Stimulated activated CD8-positive, alpha-beta memory T cell treated with anti-CD3 and anti-CD28 coated beads, Interleukin-15, amount 100 ng/mL, for 4 hours (primary cell): ENCODE data around the gene MGAT3.
A peak's percentile ranks its signal among the peaks of the same experiment; 100 is the strongest.

Experiments used
- DNase-seq, 2 donors: peaks; one replicate each; pipeline ENCODE4 v3.0.0-alpha.2; 2020; ENCODE audit warnings: low read depth in 2 of 2

Gene MGAT3

DNA sequence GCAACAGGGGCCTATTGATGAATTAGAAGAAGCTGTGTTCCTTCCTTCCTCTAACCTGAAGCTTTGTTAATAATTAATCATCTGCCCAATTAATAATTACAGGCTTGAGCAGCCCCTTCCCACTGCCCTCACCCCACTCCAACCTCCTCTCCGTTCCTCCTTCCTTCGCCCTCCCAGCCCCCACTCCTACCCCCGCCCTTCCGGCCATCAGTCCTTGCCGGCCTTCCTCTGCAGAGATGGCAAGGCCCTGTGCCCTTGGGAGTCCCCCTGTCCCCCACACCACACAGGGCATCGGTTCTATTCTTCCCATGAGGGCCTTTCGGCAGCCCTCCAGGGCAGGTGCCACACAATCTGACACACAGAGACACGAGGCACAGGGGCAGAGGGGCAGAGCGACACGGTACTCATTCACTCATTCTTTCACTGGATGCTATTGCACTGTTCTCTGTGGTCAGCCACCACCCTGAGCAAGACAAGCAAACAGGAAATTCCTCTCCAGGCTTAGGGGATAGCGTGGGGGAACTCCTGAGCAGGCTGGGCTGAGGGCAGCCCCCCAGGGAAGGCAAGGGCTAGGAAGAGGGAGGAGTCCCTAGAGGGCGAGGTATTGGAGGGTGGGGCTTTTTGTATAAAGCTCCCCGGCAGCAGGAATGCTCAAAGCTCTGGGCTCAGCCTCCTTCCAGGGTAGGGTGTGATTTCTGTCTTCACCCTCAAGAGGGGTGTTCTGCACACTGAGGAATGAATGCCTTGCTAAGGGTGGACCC is 14.7 kb downstream of the MGAT3 start:
- DNase-seq, result no peak

DNA sequence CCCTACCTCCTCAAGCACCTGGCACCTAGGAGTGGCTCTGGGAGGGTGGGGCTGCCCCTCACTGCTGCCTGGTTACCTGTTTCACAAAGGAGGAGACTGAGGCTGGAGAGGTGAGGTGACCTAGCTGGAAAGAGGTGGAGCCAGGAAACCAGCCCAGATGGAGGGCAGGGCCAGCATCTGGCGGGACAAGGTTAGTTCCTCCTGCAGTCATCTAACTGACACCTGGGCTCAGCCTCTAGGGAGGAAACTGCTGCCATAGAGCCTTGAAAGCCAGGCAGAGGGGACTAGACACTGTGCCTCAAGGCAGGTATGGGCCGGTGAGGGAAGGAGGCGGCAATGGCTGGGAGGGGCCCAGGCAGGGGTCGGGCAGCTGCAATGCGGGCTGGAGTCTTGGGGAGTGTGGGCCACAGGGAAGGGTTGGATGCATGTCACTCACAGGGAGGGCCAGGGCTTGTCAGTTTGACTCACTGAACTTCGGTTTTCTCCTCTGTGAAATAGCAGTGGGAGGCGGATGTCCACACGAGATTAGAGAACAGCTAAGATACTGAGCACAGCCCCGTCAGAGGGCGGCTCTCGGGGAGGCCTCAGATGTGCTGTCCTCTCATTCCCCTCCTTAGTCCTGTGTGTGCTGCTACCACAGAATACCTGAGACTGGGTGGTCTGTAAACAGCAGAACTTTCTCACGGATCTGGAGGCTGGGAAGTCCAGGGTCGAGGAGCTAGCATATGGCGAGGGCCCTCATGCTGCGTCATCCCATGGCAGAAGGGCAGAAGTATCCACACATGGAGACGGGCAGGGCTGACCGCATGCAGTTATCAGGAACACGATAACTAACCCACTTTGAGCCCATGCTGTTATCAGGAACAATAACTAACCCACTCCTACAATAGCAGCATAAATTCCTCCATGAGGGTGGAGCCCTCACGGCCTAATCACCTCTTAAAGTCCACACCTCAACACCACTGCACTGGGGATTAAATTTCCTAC is 16.1 kb downstream of the MGAT3 start:
- DNase-seq, result no peak

DNA sequence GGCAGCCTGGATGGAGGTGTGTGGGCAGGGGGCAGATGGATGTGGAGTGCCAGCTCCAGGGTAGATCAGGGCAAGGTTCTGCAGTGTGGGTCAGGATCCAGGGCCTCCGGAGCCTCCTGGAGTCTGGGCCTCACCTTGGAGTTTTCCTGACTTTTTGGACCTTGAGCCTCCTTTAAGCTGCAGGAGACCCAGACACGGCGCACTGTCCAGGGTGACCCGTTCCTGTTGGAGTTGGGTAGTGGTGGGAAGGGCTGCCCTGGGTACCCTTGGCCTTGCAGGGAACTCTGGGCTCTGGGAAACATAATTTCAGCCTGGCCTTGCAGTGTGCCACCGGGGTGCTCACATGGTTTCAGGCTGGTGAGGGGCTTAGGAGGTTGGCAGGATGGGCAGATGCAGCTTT is 17.0 kb downstream of the MGAT3 start:
- DNase-seq, result no peak

DNA sequence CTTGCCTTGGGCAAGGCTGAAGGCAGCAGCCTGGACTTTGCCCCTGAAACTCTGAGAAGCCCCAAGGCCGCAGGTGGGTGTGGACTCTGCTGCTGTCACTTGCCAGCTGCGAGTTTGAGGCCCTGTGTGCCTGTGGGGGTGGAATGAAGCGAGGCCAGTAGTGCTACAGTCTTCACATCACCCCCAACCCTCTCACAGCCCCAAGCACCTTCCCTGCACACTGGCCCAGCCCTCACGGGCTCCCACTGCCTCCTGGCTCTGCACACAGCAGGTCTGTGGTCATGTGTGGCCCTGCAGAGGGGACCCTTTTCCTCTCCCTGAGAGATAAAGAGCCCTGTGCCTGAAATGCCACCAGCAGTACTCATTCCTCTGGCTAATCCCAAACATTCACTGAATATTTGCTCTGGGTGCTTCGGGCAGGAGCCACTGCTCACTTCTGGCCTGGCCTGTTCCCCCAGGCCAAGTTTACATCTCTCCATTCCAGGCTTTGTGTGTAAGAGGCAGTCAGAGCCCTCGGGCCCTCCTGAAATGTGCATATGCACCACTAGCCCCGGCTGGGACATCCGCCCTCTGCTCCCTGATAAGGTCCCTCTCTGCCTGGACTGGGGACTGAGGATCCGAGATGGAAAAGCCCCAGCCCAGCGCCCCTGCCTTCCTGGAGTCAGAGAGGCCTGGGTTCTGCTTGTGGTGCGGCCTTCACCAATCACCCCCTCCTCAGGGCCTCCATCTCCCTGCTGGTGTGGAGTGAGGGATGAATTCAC is 17.7 kb downstream of the MGAT3 start:
- no peak for DNase-seq

DNA sequence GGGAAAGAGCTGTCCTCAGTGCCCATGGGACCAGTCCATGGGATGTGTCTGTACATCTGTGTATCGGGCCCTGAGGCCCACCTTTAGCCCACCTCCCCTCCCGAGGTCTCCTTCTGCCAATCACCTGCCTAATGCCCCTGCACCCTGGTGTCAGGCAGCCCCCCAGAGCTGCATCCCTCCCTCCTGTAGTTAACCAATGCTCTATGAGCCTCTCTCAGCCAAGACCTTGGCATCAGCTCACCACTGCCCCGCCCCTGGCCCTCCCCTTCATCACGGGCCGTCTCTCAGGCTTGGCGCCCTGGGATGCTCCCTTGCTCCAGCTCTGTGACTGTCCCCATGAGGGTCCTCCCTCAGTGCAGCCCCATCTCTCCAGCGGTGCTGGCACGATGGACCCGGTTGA is 18.5 kb downstream of the MGAT3 start:
- DNase-seq, result no peak

DNA sequence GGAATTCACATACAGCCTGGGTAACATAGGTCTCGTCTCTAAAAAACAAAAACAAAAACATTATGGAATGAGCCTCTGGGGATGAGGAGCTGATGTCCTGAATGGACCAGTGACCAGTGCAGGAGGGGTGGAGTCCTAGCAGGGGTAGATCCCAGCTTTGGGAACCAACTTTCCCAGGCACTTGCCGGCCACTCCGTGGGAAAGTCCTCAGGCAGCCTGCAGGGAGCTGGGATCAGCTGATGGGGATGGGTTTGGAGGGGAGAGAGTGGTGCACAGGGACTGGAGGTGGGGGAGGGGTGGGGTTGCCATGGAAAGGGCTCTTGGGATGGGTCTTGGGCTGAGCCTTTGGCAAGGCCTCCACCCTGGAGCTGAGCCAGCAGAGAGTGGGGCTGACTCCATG is 19.1 kb downstream of the MGAT3 start:
- DNase-seq, result no peak

DNA sequence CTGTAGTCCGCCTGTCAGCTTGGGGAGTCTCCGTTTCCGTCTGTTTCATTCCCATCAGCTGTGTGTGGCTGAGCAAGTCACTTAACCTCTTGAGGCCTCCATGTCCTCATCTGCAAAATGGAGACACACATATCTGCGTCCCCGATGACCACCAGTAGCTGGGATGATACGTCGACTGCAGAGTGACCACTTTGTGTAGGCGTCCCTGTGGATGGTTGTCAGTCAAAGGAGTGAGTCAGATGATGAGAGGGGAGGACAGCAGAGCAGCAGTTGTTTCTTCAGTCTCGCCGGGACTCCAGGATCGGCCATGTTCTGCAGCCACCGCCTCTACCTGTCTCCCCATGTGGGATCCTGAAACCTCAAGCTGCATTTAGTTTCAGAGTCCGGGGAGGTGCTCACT is 19.9 kb downstream of the MGAT3 start:
- no peak for DNase-seq

DNA sequence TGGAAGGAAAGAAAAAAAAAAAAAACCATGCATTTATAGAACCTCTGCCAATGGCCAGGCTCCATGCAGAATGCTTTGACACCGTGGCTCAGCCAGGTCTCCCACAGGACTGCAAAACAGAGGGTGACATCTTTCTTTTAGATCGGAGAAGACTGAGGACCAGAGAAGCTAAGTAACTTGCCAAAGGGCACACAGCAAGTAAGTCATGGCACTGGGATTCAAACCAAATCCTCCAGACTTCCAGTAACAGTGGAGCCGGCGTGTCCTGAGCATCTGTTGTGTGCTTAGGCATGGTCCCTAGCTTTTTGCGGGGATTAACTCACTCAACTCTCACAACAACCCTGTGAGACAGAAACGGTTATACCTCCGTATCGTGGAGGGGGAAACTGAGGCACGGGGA is 20.7 kb downstream of the MGAT3 start:
- DNase-seq, result no peak

DNA sequence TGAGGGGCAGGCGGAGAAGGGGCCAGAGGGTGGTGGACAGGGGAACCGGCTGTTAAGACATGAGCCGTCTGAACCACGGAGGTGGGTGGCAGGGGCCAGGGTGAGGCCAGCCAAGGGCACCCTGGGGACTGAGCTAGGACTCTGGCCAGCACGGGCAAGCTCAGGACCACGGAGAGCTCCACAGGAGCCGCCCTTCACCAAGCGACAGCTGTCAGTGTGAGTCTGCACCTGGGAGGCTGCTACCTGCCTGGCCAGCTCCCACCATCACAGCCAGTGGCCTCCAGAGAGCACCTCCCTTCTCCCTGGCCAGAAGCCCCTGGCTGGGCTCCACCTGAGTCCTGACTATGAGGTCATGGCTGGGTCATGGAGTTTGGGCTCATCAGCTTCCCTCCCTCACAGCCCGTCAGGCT is 21.6 kb downstream of the MGAT3 start:
- DNase-seq, result no peak

DNA sequence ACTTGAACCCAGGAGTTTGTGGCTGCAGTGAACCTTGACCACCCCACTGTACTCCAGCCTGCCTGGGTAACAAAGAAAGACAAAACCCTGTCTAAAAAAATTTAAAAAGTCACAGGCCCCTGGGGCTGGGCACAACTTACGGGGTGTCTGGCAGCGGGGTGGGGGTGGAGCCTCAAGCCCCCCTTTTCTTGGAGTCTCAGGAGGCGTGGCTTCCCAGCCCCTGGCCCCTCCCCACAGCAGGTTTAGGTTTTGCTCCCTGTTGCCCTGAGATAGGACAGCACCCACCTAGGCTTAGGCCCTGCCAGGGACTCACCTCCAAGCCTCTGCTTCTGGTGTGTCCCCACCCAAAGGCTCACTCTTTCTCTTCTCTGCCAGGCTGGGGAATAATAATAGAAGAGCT is 22.4 kb downstream of the MGAT3 start:
- DNase-seq, result no peak

DNA sequence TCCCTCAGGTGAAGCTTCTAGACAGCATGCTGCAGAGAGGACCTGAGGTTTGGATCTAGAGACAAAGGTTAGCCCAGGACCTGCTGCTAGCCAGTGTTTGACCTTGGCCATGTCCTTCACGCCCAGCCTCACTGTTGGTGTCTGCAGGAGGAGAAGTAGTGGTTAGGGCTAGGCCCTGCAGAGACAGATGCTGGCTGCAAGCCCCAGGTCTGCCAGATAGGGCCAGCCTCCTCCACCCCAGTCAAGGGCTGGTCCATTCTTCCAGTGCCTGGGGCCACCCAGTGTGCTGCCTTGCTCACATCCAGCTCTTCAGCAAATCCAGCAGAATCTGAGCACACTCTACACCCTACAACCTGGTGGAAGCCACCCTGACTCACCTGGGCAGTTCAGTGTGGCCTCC is 23.7 kb downstream of the MGAT3 start:
- no peak for DNase-seq

DNA sequence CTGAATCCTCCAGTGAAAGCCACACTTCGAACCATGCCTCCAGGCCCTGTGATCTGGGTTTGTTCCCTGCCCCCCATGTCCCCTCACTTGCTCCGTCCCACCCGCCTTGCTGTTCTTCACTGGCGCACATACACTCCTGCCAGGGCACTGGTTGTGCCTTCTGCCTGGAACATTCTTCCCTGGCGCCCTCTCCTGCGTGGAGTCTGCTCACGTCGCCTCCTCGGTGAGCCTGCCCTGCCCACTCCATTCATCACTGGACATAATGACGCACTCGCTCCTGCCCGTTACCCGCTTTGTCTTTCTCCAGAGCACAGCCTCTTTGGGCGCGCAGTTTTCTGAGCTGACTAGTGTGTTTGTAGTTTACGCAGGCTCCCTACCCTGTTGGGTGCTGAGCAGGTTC is 24.2 kb downstream of the MGAT3 start:
- DNase-seq, result no peak

DNA sequence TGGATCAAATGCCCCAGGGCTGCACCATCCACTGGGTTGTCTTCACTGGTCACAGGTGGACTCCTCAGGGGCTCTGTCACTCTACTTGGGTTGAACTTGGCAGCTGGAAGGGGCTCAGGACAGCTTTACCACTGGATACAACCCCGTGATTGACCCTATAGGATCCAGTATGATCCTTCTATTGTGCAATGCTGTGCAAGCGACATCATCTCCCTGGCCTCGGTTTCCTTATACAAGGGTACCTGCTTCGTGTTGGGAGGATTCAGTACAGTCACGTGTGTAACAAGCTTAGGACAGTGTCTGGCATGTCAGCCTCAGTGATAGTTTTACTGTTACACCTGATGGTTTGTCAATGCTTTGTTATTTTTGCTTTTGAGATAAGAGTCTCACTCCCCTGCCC is 24.8 kb downstream of the MGAT3 start:
- DNase-seq, result no peak

DNA sequence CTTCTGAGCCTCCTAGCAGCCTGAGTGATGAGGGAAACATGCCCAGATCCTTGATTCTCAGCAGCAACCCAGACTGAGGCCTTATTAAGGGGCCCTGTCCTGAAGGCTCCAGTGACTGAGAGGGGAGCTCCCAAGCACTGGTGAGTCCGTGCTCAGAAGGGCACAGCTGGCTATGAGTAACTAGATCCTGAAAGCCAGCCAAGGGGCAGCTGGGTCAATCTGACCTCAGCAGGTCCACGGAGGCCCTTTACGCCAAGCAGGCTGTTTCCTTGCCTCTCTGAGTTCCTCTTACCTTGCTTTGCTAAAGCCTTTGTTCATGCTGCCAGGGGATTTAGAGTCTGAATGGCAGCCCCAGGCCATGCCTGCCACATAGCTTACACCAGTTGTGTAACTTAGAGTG is 26.0 kb downstream of the MGAT3 start:
- DNase-seq, result no peak

DNA sequence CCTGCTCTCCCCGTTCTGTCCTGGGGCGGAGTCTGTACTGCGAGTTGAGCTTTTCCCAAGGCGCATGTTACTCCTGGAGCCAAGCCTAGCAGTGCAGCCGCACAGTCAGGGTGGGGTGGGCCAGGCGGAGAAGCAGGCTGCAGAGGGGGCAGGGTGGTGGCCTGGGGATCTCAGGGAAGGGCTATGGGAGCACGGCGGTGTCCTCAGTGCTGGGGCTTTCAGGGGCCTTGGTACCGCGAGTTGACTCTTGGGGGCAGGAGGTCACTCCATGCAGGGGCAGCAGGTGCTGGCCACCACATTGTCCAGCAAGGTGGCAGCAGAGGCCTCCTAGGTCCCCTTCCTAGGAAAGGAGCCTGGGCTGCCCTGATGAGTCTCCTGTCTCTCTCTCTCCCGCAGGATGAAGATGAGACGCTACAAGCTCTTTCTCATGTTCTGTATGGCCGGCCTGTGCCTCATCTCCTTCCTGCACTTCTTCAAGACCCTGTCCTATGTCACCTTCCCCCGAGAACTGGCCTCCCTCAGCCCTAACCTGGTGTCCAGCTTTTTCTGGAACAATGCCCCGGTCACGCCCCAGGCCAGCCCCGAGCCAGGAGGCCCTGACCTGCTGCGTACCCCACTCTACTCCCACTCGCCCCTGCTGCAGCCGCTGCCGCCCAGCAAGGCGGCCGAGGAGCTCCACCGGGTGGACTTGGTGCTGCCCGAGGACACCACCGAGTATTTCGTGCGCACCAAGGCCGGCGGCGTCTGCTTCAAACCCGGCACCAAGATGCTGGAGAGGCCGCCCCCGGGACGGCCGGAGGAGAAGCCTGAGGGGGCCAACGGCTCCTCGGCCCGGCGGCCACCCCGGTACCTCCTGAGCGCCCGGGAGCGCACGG is 30.4 kb downstream of the MGAT3 start:
- no peak for DNase-seq

DNA sequence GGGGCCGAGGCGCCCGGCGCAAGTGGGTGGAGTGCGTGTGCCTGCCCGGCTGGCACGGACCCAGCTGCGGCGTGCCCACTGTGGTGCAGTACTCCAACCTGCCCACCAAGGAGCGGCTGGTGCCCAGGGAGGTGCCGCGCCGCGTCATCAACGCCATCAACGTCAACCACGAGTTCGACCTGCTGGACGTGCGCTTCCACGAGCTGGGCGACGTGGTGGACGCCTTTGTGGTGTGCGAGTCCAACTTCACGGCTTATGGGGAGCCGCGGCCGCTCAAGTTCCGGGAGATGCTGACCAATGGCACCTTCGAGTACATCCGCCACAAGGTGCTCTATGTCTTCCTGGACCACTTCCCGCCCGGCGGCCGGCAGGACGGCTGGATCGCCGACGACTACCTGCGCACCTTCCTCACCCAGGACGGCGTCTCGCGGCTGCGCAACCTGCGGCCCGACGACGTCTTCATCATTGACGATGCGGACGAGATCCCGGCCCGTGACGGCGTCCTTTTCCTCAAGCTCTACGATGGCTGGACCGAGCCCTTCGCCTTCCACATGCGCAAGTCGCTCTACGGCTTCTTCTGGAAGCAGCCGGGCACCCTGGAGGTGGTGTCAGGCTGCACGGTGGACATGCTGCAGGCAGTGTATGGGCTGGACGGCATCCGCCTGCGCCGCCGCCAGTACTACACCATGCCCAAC is 31.2 kb downstream of the MGAT3 start:
- no peak for DNase-seq

DNA sequence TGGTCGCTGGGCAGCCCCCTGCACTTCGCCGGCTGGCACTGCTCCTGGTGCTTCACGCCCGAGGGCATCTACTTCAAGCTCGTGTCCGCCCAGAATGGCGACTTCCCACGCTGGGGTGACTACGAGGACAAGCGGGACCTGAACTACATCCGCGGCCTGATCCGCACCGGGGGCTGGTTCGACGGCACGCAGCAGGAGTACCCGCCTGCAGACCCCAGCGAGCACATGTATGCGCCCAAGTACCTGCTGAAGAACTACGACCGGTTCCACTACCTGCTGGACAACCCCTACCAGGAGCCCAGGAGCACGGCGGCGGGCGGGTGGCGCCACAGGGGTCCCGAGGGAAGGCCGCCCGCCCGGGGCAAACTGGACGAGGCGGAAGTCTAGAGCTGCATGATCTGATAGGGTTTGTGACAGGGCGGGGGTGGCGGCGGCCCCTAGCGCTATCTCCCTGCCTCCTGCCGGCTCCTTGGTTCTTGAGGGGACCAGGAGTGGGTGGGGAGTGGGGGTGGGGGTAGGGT is 31.8 kb downstream of the MGAT3 start:
- no peak for DNase-seq

DNA sequence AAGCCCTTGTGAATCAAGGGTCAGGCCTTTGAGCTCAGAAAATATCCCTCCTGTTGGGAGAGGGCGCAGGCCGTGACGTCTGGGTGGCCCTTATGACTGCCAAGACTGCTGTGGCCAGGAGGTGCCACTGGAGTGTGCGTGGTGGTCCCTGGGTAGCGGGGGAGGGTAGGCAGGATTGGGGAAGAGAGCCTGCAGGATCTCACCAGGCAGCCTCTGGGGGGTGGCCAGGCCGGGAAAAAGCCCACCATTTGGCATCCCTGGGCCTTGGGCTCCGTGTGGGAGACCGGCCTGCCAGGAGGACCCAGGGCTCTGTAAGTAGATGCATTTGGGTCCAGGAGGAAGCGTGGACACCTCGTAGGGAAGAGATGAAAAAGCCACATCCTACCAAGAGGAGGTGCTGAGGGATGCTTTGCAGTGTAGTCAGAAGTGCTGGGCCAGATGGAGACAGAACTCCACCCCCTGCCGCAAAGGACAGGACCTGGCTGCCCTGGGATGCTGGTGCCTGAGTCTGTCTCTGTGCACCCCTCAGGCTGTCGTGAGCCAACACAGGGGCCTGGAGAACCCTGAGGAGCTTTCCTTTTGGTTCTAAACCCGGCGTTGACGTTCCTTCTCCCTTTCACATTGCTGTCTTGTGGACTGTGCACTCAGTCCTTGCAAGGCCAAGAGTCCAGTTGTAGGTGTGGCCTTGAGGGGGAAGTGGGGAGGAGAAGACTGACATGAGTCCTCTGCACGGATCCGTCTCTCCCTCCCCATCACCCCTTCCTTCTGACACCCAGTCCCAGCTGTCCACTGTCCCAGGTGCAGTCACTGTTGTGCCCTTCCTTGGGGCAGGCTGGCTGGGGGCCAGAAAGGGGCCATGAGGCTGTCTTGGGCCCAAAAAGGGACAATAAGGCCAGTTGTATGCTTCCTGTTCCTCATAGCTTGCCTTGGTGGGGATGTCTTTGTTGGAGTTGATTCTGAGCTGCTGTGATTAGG is 32.6 kb downstream of the MGAT3 start:
- no peak for DNase-seq

DNA sequence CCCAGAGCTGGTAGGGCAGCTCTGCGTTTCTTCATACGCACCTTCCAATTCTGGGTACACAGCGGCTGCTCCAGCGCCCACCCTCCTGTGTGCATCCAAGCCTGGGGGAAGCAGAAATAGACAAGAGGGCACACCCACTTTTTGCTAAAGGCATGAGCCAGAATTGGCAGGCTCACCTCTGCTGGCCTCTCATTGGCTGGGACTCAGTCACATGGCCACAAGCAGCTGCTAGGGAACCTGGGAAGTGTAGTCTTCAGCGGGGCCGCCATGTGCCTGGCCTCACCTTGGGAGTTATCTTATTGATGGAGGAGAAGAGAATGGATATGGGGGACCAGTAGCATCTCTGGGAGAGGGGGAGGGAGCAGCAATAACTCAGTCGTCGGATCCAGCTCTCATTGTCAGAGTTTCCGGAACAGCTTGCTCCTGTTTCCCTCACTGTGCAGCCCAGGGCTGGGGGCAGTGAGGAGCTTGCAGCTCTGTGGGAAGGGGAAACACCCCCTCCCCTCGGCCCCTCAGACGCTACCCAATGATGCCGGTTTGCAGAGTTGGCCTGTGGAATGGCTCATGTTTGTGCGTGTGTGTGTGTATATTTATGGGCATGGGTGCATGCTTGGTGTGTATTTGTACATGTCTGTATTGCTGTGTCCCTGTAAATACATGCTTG is 33.5 kb downstream of the MGAT3 start:
- peak; percentile 29 to 68 for DNase-seq
